DMS53 (cell line): ENCODE data around the gene GEN1.

ENCODE experiments used
- DNase-seq: peaks from one replicate; lab custom pipeline; 2025; lab: John Stamatoyannopoulos, UW

GEN1 gene

GRCh38 chr2:17754773-17755425, 961 bp downstream of the GEN1 start:
- peak; percentile 33 for DNase-seq

- no peak for DNase-seq
These were observed 2.7 kb downstream of the GEN1 start for GRCh38 chr2:17756668-17757067.

GRCh38 chr2:17757321-17757720, 3.4 kb downstream of the GEN1 start:
- no peak for DNase-seq

GRCh38 chr2:17758118-17758517, 4.2 kb downstream of the GEN1 start:
- DNase-seq, result no peak

GRCh38 chr2:17759805-17760204, 5.9 kb downstream of the GEN1 start:
- no peak for DNase-seq

- DNase-seq, result no peak
These were observed 8.5 kb downstream of the GEN1 start for GRCh38 chr2:17762451-17762850.

- DNase-seq, result no peak
These were observed 9.8 kb downstream of the GEN1 start for GRCh38 chr2:17763641-17764333.

GRCh38 chr2:17765398-17765797, 11.5 kb downstream of the GEN1 start:
- peak; percentile 5 for DNase-seq

GRCh38 chr2:17768894-17769293, 15.0 kb downstream of the GEN1 start:
- DNase-seq, result no peak

- no peak for DNase-seq
These were observed 18.0 kb downstream of the GEN1 start for GRCh38 chr2:17771956-17772355.

- no peak for DNase-seq
These were observed 18.6 kb downstream of the GEN1 start for GRCh38 chr2:17772532-17772931.

GRCh38 chr2:17780546-17780945, 26.6 kb downstream of the GEN1 start:
- DNase-seq, result no peak

- DNase-seq, result no peak
These were observed 27.5 kb downstream of the GEN1 start for GRCh38 chr2:17781482-17781881.

GRCh38 chr2:17786727-17787126, 32.8 kb downstream of the GEN1 start:
- DNase-seq, result no peak

GRCh38 chr2:17788773-17789172, 34.8 kb downstream of the GEN1 start:
- DNase-seq, result no peak

- no peak for DNase-seq
These were observed 36.6 kb downstream of the GEN1 start for GRCh38 chr2:17790536-17790935.

- no peak for DNase-seq
These were observed 37.3 kb downstream of the GEN1 start for GRCh38 chr2:17791121-17791816.

GRCh38 chr2:17791817-17792130, 37.8 kb downstream of the GEN1 start:
- DNase-seq, result no peak

GRCh38 chr2:17792515-17792914, 38.6 kb downstream of the GEN1 start:
- no peak for DNase-seq

GRCh38 chr2:17793296-17793695, 39.4 kb downstream of the GEN1 start:
- DNase-seq, result no peak

- no peak for DNase-seq
These were observed 39.9 kb downstream of the GEN1 start for GRCh38 chr2:17793803-17794354.

- no peak for DNase-seq
These were observed 41.4 kb downstream of the GEN1 start for GRCh38 chr2:17795309-17795708.

- no peak for DNase-seq
These were observed 44.4 kb downstream of the GEN1 start for GRCh38 chr2:17798338-17798737.
